Uterus (tissue), 4 donors: ENCODE measurements around the gene BDH2. TPM values are rescaled to one million over a fixed set of nuclear protein-coding genes. Genes with fewer than 3 reads are reported as not detected.
A peak's percentile ranks its signal among the peaks of the same experiment; 100 is the strongest.

Experiments
- DNase-seq, 2 donors: peaks; one replicate each; pipeline ENCODE4 v3.0.0-alpha.2; 2019 to 2020
- H3K27ac ChIP-seq, 2 donors: fragments of 200-600 bp; sonication (generic); 1 replicate in 1 of 2; 2 replicates in 1 of 2; pipeline ENCODE4 v1.5.1; 2016 to 2018
- H3K27me3 ChIP-seq, 2 donors: fragments of 200-600 bp; sonication (generic); one replicate each; pipeline ENCODE4 v1.5.1; 2018 to 2019; ENCODE audit warnings: control low read depth in 1 of 2
- H3K36me3 ChIP-seq, 2 donors: fragments of 200-600 bp; sonication (generic); one replicate each; pipeline ENCODE4 v1.5.1; 2019; ENCODE audit warnings: control low read depth in 1 of 2
- H3K4me1 ChIP-seq, 2 donors: fragments of 200-600 bp; sonication (generic); one replicate each; pipeline ENCODE4 v1.5.1; 2018 to 2019; ENCODE audit warnings: control low read depth in 1 of 2
- H3K4me3 ChIP-seq, 2 donors: fragments of 200-600 bp; sonication (generic); 1 replicate in 1 of 2; 2 replicates in 1 of 2; pipeline ENCODE4 v1.5.1; 2018 to 2019; ENCODE audit warnings: mild to moderate bottlenecking in 1 of 2
- H3K9me3 ChIP-seq, 2 donors: fragments of 200-600 bp; sonication (generic); one replicate each; pipeline ENCODE4 v1.5.1; 2019; ENCODE audit warnings: control low read depth in 1 of 2
- CTCF ChIP-seq, 4 experiments: fragments of 200-600 bp in 2 of 4; fragments of 450-650 bp in 2 of 4; sonication (generic) in 2 of 4; IDR thresholded peaks; one replicate each; pipeline ENCODE4 v1.5.1; 2016 to 2019; ENCODE audit warnings: antibody characterized with exemption in 4 of 4, mild to moderate bottlenecking in 2 of 4, moderate library complexity in 1 of 4
- POLR2A ChIP-seq, 2 donors: fragments of 450-650 bp; IDR thresholded peaks; one replicate each; pipeline ENCODE4 v1.6.1; 2016; ENCODE audit warnings: antibody characterized with exemption in 2 of 2, mild to moderate bottlenecking in 1 of 2, moderate library complexity in 1 of 2
- intact Hi-C: fragments of 100-400 bp; cut with DNase I; formaldehyde crosslinking; loops from one replicate; pipeline ENCODE4 v1.15.1; 2023; ENCODE audit warnings: low total_unique reads
- total RNA-seq, 4 donors: library from RNA; depleted of rRNA in 3 of 4; stranded (reverse); fragments of >200 nt in 3 of 4; gene quantifications; one replicate each; pipeline versions ENCODE4 v1.1.0 to v1.2.4, GENCODE V29; 2014 to 2023
- donor health status: DM: yes; HTN: yes; CAD: no.

BDH2 gene
- total RNA-seq, 4 donors from 2014 or later, result 39.7 to 96.7 (median 78.1) TPM

GRCh38 chr4:103086551-103086950, 13.1 kb downstream of the BDH2 start:
- Histone ChIP-seq H3K36me3 (no peaks in the 10 kb centered on the region), H3K4me3 (no peak overlapping the region), H3K27ac (no peak overlapping the region), H3K27me3 (no peaks in the 10 kb centered on the region), H3K4me1 (no peaks in the 10 kb centered on the region), H3K9me3 (no peaks in the 10 kb centered on the region)
- intact Hi-C loops, result no loop called here
- no peak for TF ChIP-seq CTCF (IDR thresholded peaks at IDR 0.05)
- no peak for TF ChIP-seq POLR2A (IDR thresholded peaks at IDR 0.05)
- no peak for DNase-seq

GRCh38 chr4:103085555-103086196, 14.0 kb downstream of the BDH2 start:
- Histone ChIP-seq H3K4me3 (no peak overlapping the region), H3K27me3 (no peaks in the 10 kb centered on the region), H3K4me1 (no peaks in the 10 kb centered on the region), H3K9me3 (no peaks in the 10 kb centered on the region), H3K36me3 (no peaks in the 10 kb centered on the region), H3K27ac (no peak overlapping the region)
- intact Hi-C loops, result no loop called here
- TF ChIP-seq CTCF (IDR thresholded peaks at IDR 0.05) (no peak), POLR2A (IDR thresholded peaks at IDR 0.05) (no peak)
- no peak for DNase-seq

- no peak overlapping the region for H3K4me3 ChIP-seq
- H3K36me3 ChIP-seq, result no peaks in the 10 kb centered on the region
- TF ChIP-seq POLR2A (IDR thresholded peaks at IDR 0.05), result no peak
- no peak for TF ChIP-seq CTCF (IDR thresholded peaks at IDR 0.05)
- no peak for DNase-seq
- H3K27ac ChIP-seq, result no peak overlapping the region
- intact Hi-C loops, result no loop called here
- H3K4me1 ChIP-seq, result peaks cover 0 to 6% of the 10 kb centered on the region in 2 donors
- no peaks in the 10 kb centered on the region for H3K9me3 ChIP-seq
- H3K27me3 ChIP-seq, result no peaks in the 10 kb centered on the region
These were observed 20.0 kb downstream of the BDH2 start for GRCh38 chr4:103079621-103080020.

GRCh38 chr4:103076747-103077347, 22.8 kb downstream of the BDH2 start, which contains the start of gene SLC9B2:
Gene SLC9B2, minus strand, starts transcription at chr4:103076761. Its CDS starts 9,211 bp downstream, at chr4:103067550.
- DNase-seq, result no peak
- Histone ChIP-seq H3K36me3 (no peaks in the 10 kb centered on the region), H3K27me3 (no peaks in the 10 kb centered on the region), H3K4me1 (peaks cover 0 to 8% of the 10 kb centered on the region in 2 donors), H3K4me3 (peak within 1 kb of the TSS; percentile 59 to 75), H3K27ac (peak within 1 kb of the TSS; percentile 89 to 93), H3K9me3 (no peaks in the 10 kb centered on the region)
- intact Hi-C loops, result no loop called here
- no peak for TF ChIP-seq POLR2A (IDR thresholded peaks at IDR 0.05)
- TF ChIP-seq CTCF (IDR thresholded peaks at IDR 0.05), result no peak
